ENCODE results near the gene OR2M7. TPM values are rescaled to one million over a fixed set of nuclear protein-coding genes. Genes with fewer than 3 reads are reported as not detected.

The OR2M7 gene
- polyA plus RNA-seq, 1 donor (not counting 4 experiments of a cell fraction or from before 2014, with no cell fraction given), result not detected

GRCh38 chr1:248303324-248303723 is 21.0 kb downstream of the OR2M7 start, which contains the start of gene OR2T12:
OR2T12 (minus strand) TSS chr1:248303424; CDS start chr1:248295578, 7,846 bp downstream.
- FAIRE-seq, result no peak
- dilution Hi-C loops (cut with MboI; ENCODE audit: extremely low pct_ligation_motif_present, low sequenced_read_pairs), result no loop called here
- no peak for TF ChIP-seq CTCF (optimal IDR thresholded peaks at IDR 0.05 in 1 of 3, IDR thresholded peaks at IDR 0.05 in 1 of 3, conservative IDR thresholded peaks at IDR 0.05 in 1 of 3; ENCODE audit: extremely low read depth in 1 of 3, insufficient read depth in 2 of 3, low read length in 3 of 3)
- TF ChIP-seq EZH2 (IDR thresholded peaks at IDR 0.05; ENCODE audit: low read length), result no peak

GRCh38 chr1:248288391-248288790 is 36.0 kb downstream of the OR2M7 start:
- H3K4me1 ChIP-seq (ENCODE audit: control insufficient read depth, extremely low read depth, insufficient read depth, low read length), result no peaks in the 10 kb centered on the region
- H3K79me2 ChIP-seq (ENCODE audit: control insufficient read depth, insufficient read depth, low read length), result no peaks in the 10 kb centered on the region
- no peak overlapping the region for H3K9ac ChIP-seq (ENCODE audit: control insufficient read depth, extremely low read depth, insufficient read depth, low read length)
- H3K9me3 ChIP-seq (ENCODE audit: control insufficient read depth, low read depth, low read length), result no peaks in the 10 kb centered on the region
- no peaks in the 10 kb centered on the region for H3K27me3 ChIP-seq (ENCODE audit: control insufficient read depth, extremely low read depth, insufficient read depth, low read length)
- FAIRE-seq (no peak), DNase-seq (ENCODE audit: low read depth, low spot score) (no peak)
- H3K9me1 ChIP-seq (ENCODE audit: control insufficient read depth, extremely low read depth, insufficient read depth, low read length), result no peaks in the 10 kb centered on the region
- no peak for TF ChIP-seq CTCF (optimal IDR thresholded peaks at IDR 0.05 in 1 of 3, IDR thresholded peaks at IDR 0.05 in 1 of 3, conservative IDR thresholded peaks at IDR 0.05 in 1 of 3; ENCODE audit: extremely low read depth in 1 of 3, insufficient read depth in 2 of 3, low read length in 3 of 3)
- TF ChIP-seq EZH2 (IDR thresholded peaks at IDR 0.05; ENCODE audit: low read length), result no peak
- H3K4me3 ChIP-seq (ENCODE audit: control insufficient read depth in 2 of 3, extremely low read depth in 1 of 3, insufficient read depth in 2 of 3, low read depth in 1 of 3, low read length in 3 of 3), result no peak overlapping the region
- H2AFZ ChIP-seq (ENCODE audit: control insufficient read depth, low read length), result no peak overlapping the region
- dilution Hi-C loops (cut with MboI; ENCODE audit: extremely low pct_ligation_motif_present, low sequenced_read_pairs), result no loop called here
- H3K4me2 ChIP-seq (ENCODE audit: control insufficient read depth, extremely low read depth, insufficient read depth, low read depth, low read length), result no peak overlapping the region
- no peak overlapping the region for H3K27ac ChIP-seq (ENCODE audit: control insufficient read depth, insufficient read depth, low read length)
- no peaks in the 10 kb centered on the region for H4K20me1 ChIP-seq (ENCODE audit: control insufficient read depth, extremely low read depth, insufficient read depth, low read length)
- no peaks in the 10 kb centered on the region for H3K36me3 ChIP-seq (ENCODE audit: control insufficient read depth in 2 of 2, extremely low read depth in 1 of 2, insufficient read depth in 2 of 2, low read length in 2 of 2)

More at GRCh38 chr1:248303324-248303723, 21.0 kb downstream of the OR2M7 start, which contains the start of gene OR2T12:
- H3K9ac ChIP-seq (ENCODE audit: control insufficient read depth, extremely low read depth, insufficient read depth, low read length), result no peak within 1 kb of the TSS
- H3K9me3 ChIP-seq (ENCODE audit: control insufficient read depth, low read depth, low read length), result no peaks in the 10 kb centered on the region
- no peak within 1 kb of the TSS for H3K4me3 ChIP-seq (ENCODE audit: control insufficient read depth in 2 of 3, extremely low read depth in 1 of 3, insufficient read depth in 2 of 3, low read depth in 1 of 3, low read length in 3 of 3)
- H3K36me3 ChIP-seq (ENCODE audit: control insufficient read depth in 2 of 2, extremely low read depth in 1 of 2, insufficient read depth in 2 of 2, low read length in 2 of 2), result no peaks in the 10 kb centered on the region
- no peaks in the 10 kb centered on the region for H3K9me1 ChIP-seq (ENCODE audit: control insufficient read depth, extremely low read depth, insufficient read depth, low read length)
- no peaks in the 10 kb centered on the region for H4K20me1 ChIP-seq (ENCODE audit: control insufficient read depth, extremely low read depth, insufficient read depth, low read length)
- H3K27me3 ChIP-seq (ENCODE audit: control insufficient read depth, extremely low read depth, insufficient read depth, low read length), result no peaks in the 10 kb centered on the region
- DNase-seq (ENCODE audit: low read depth, low spot score), result no peak
- H3K79me2 ChIP-seq (ENCODE audit: control insufficient read depth, insufficient read depth, low read length), result no peaks in the 10 kb centered on the region
- no peaks in the 10 kb centered on the region for H3K4me1 ChIP-seq (ENCODE audit: control insufficient read depth, extremely low read depth, insufficient read depth, low read length)
- H3K27ac ChIP-seq (ENCODE audit: control insufficient read depth, insufficient read depth, low read length), result no peak within 1 kb of the TSS
- no peak within 1 kb of the TSS for H3K4me2 ChIP-seq (ENCODE audit: control insufficient read depth, extremely low read depth, insufficient read depth, low read depth, low read length)
- no peak within 1 kb of the TSS for H2AFZ ChIP-seq (ENCODE audit: control insufficient read depth, low read length)
